OCI-LY7 (cell line): Measurements from ENCODE around the gene HNMT.

Source experiments
- EZH2phosphoT487 ChIP-seq: fragments of 200-600 bp; sonication (generic); IDR thresholded peaks from 2 replicates; pipeline ENCODE4 v1.6.1; 2018; ENCODE audit warnings: low read depth, borderline replicate concordance, mild to moderate bottlenecking, mixed run types, antibody characterized with exemption, low read length, moderate library complexity, mixed read lengths
- TF ChIP-seq, protein P1 (sequence below): fragments of 200-600 bp; sonication (generic); conservative IDR thresholded peaks from 2 replicates; pipeline ENCODE4 v1.5.1; 2014; ENCODE audit warnings: mild to moderate bottlenecking, antibody characterized with exemption, low read length, moderate library complexity, mixed read lengths

DNA sequence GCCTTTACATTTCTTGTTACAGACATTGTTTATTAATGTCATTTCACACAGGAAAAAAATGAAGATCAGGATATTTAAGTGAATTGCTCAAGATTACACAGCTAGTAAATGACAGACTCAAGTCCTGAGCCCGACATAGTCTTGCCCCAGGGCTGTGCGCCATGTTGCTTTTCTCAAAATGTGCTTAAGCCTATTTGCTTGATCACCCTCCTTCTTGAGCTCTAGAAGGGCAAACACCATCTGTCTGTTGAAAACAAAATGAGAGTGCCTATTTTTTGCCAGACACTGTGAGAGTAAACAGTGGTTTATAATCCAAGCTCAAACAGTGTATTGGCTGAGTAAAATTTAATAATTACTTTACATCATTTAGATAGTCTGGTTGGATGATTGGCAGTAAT lies 34.8 kb upstream of the HNMT start:
- TF ChIP-seq, protein P1, sequence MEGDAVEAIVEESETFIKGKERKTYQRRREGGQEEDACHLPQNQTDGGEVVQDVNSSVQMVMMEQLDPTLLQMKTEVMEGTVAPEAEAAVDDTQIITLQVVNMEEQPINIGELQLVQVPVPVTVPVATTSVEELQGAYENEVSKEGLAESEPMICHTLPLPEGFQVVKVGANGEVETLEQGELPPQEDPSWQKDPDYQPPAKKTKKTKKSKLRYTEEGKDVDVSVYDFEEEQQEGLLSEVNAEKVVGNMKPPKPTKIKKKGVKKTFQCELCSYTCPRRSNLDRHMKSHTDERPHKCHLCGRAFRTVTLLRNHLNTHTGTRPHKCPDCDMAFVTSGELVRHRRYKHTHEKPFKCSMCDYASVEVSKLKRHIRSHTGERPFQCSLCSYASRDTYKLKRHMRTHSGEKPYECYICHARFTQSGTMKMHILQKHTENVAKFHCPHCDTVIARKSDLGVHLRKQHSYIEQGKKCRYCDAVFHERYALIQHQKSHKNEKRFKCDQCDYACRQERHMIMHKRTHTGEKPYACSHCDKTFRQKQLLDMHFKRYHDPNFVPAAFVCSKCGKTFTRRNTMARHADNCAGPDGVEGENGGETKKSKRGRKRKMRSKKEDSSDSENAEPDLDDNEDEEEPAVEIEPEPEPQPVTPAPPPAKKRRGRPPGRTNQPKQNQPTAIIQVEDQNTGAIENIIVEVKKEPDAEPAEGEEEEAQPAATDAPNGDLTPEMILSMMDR = no peak
- TF ChIP-seq EZH2phosphoT487 = no peak
